ENCODE measurements around the gene WDR35.
A peak's percentile ranks its signal among the peaks of the same experiment; 100 is the strongest.

WDR35 gene

GRCh38 chr2:19989667-19990415 is at the start of gene WDR35:
TSS of gene WDR35 (minus strand) at chr2:19990105. CDS start at chr2:19990015, 90 bp downstream.
- peak; percentile 85 for DNase-seq

GRCh38 chr2:20037660-20038059 is 47.8 kb upstream of the WDR35 start:
- DNase-seq = no peak

GRCh38 chr2:20035955-20036666 is 46.2 kb upstream of the WDR35 start:
- peak; percentile 87 for DNase-seq

GRCh38 chr2:20034821-20035220 is 44.9 kb upstream of the WDR35 start:
- DNase-seq = no peak

- DNase-seq = no peak
Observed at GRCh38 chr2:20034218-20034617, 44.3 kb upstream of the WDR35 start.

GRCh38 chr2:20033322-20033721 is 43.4 kb upstream of the WDR35 start:
- DNase-seq = no peak

GRCh38 chr2:20030224-20030623 is 40.3 kb upstream of the WDR35 start:
- no peak for DNase-seq

- no peak for DNase-seq
Observed at GRCh38 chr2:20027705-20028434, 38.0 kb upstream of the WDR35 start.

GRCh38 chr2:20027260-20027677 is 37.4 kb upstream of the WDR35 start:
- no peak for DNase-seq

- DNase-seq = no peak
Observed at GRCh38 chr2:20025065-20025786, 35.3 kb upstream of the WDR35 start.

GRCh38 chr2:20023688-20024087 is 33.8 kb upstream of the WDR35 start:
- no peak for DNase-seq

GRCh38 chr2:20021405-20022009 is 31.6 kb upstream of the WDR35 start:
- DNase-seq = no peak

- no peak for DNase-seq
Observed at GRCh38 chr2:20019747-20020146, 29.8 kb upstream of the WDR35 start.

- no peak for DNase-seq
Observed at GRCh38 chr2:20018601-20019152, 28.8 kb upstream of the WDR35 start.

- no peak for DNase-seq
Observed at GRCh38 chr2:20016346-20016745, 26.4 kb upstream of the WDR35 start.

- DNase-seq = peak; percentile 35
Observed at GRCh38 chr2:20015482-20016083, 25.7 kb upstream of the WDR35 start.

- no peak for DNase-seq
Observed at GRCh38 chr2:20013126-20013849, 23.4 kb upstream of the WDR35 start.

GRCh38 chr2:20012282-20013125 is 22.6 kb upstream of the WDR35 start, which contains the start of gene MATN3:
TSS of gene MATN3 (minus strand) at chr2:20012668. CDS start at chr2:20012631, 37 bp downstream.
- DNase-seq = no peak

- DNase-seq = no peak
Observed at GRCh38 chr2:20012032-20012281, 22.1 kb upstream of the WDR35 start.
